NOMO-1 (cell line): ENCODE measurements around the gene NLGN1.

Experiments used
- DNase-seq, 2 experiments: peaks; one replicate each; lab custom pipeline; 2025; ENCODE audit not compliant: unreplicated experiment in 2 of 2; lab: John Stamatoyannopoulos, UW

NLGN1 gene

GRCh38 chr3:174243171-174243570 lies 845.6 kb downstream of the NLGN1 start:
- no peak for DNase-seq

GRCh38 chr3:174247687-174248152 lies 850.2 kb downstream of the NLGN1 start:
- no peak for DNase-seq

GRCh38 chr3:174251681-174252080 lies 854.1 kb downstream of the NLGN1 start:
- DNase-seq, result no peak

GRCh38 chr3:174253196-174253823 lies 855.8 kb downstream of the NLGN1 start:
- DNase-seq, result no peak

- no peak for DNase-seq
Measured at GRCh38 chr3:174253940-174254339, 856.4 kb downstream of the NLGN1 start.

GRCh38 chr3:174255454-174255853 lies 857.9 kb downstream of the NLGN1 start:
- no peak for DNase-seq

GRCh38 chr3:174266476-174266875 lies 868.9 kb downstream of the NLGN1 start:
- DNase-seq, result no peak

GRCh38 chr3:174268061-174268460 lies 870.5 kb downstream of the NLGN1 start:
- no peak for DNase-seq

- DNase-seq, result no peak
Measured at GRCh38 chr3:174268586-174268985, 871.0 kb downstream of the NLGN1 start.

- no peak for DNase-seq
Measured at GRCh38 chr3:174270841-174271240, 873.3 kb downstream of the NLGN1 start.

GRCh38 chr3:174275336-174275735 lies 877.8 kb downstream of the NLGN1 start:
- no peak for DNase-seq

GRCh38 chr3:174276826-174277225 lies 879.3 kb downstream of the NLGN1 start:
- no peak for DNase-seq

- no peak for DNase-seq
Measured at GRCh38 chr3:174278094-174278493, 880.5 kb downstream of the NLGN1 start.

GRCh38 chr3:174280186-174280585 lies 882.6 kb downstream of the NLGN1 start:
- no peak for DNase-seq

- DNase-seq, result no peak
Measured at GRCh38 chr3:174285242-174285864, 887.8 kb downstream of the NLGN1 start.

GRCh38 chr3:174287705-174288104 lies 890.2 kb downstream of the NLGN1 start:
- no peak for DNase-seq

GRCh38 chr3:174294616-174295015 lies 897.1 kb downstream of the NLGN1 start:
- no peak for DNase-seq

GRCh38 chr3:174295306-174296092 lies 898.0 kb downstream of the NLGN1 start:
- DNase-seq, result no peak

- DNase-seq, result no peak
Measured at GRCh38 chr3:174302746-174303315, 905.3 kb downstream of the NLGN1 start.

- no peak for DNase-seq
Measured at GRCh38 chr3:174303907-174304560, 906.5 kb downstream of the NLGN1 start.

GRCh38 chr3:174308736-174309135 lies 911.2 kb downstream of the NLGN1 start:
- DNase-seq, result no peak
